ENCODE data around the gene IPO4.
"Not testable (repeated sequence)": the region's sequence is repeated elsewhere in the genome, so short reads cannot be mapped to it uniquely, and the experiment has no call there.

Gene IPO4

DNA sequence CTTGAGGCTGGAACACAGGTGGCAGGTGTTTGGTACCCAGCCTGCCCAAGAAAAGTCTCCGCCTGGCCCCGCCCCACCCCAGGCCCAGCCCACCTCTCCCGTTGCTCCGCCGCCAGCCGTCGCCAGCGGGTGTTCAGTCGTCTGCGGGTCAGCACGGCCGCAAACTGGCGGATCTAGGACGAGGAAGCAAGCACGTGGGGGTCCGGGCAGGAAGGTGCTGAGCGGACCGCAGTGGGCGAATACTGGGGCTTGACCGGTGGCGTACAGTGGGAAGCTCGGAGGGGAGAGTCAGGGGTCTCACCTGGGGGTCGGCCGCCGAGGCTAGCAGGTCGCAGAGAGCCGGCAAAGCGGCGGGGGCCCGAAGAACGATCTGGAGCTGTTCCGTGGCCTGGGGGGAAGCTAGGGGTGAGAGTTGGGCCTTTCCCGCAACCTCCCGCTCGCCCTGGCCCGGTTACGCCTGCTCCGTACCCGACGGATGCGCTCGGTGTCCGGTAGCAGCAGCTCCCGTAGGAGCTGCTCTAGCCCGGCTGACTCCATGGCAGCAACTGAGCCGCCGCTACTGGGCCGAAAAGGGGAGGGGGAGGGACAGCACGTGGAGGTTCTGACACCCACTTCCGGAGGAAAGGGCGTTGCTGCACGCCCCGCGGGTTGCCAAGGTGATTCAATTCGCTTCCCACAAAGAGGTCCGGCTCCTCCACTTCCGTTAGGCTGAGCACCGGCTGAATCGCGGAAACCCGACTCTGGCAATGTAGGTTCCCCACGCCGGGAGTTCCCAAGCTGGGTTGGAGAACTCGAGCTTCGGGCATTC is at the start of gene IPO4:
TSS of gene IPO4 (minus strand) at position 566 of the 808 bp plus-strand sequence. CDS start at position 537, 29 bp downstream.
- peak; percentile 92 for DNase-seq (ENCODE audit: low read depth)

DNA sequence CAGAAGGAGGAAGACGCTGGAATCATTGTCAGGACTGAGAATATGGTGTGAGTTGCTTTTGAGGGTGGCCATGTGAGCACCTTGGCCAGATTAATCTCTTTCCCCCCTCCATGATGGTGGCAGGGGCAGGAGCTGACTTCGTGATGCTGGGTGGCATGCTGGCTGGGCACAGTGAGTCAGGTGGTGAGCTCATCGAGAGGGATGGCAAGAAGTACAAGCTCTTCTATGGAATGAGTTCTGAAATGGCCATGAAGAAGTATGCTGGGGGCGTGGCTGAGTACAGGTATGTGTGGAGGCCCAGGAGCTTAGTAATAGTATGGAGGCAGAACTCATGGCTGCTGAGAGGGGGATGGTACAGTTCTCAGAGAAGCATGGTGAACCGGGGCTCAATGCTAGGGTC is 49.5 kb upstream of the IPO4 start:
- no peak for DNase-seq (ENCODE audit: low read depth)

- DNase-seq (ENCODE audit: low read depth), result no peak
These were observed 48.9 kb upstream of the IPO4 start for GRCh38 chr14:24237463-24237955.

DNA sequence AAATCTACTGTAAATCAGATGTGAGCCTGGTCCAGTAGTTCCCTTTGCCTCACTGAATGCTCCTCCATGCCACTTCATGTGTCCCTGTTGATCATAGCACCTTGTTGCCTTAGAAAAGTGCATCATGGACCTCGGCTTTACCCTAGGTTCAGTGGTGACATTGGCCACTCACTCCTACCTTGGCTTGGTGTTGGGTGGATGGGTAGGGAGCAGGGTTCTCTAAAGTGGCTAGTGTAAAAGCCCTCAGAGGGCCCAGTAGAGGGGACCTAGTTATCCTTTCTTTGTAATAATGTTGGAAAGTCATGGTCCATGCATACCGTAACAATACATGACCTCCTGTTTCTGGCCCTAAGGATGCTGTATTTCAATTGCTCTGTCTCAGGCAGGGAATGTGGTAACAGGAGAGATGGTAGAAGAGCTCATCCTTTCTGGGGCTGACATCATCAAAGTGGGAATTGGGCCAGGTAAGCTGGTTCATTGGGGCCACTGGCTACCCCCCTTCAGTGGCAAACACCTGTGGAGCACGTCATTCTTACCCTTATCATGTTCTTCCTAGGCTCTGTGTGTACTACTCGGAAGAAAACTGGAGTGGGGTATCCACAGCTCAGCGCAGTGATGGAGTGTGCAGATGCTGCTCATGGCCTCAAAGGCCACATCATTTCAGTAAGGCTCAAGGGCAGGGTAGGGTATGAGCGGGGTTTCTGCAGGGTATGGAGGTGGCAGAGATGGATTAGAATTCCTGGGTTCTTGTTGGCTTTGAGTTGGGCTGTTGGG is 48.3 kb upstream of the IPO4 start:
- no peak for DNase-seq (ENCODE audit: low read depth)

DNA sequence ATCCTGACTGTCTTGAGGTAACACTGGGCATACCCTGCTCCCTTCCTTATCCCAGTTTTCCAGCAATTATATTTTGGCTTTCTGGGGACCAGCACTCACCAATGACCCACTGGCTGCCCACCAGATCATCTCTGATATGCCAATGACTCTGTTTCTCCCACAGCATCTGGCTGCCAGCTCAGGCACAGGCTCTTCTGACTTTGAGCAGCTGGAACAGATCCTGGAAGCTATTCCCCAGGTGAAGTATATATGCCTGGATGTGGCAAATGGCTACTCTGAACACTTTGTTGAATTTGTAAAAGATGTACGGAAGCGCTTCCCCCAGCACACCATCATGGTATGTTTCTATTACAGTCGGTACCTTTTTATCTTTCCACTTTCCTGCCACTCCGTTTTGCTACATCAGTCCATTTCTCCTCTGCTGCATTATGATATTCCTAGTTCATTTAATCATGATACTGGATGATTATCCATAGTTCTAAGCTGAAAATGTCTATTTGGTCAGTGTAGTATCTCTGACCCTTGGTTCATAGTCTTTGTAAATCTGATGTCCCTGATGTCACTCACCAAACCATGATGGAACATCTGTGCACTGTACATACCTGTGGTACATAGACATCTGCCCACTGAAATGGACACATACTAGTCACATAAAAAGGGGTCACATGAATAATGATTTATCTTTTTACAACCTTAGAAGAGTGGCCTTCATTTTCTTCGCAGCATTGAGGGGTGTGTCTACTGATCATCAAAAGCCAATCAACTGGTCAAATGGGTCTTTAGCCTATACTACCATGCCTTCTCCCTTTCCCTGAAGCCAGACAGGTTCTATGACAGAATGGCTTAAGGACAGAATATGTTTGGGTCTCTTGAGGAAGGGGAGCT is 47.4 kb upstream of the IPO4 start:
- DNase-seq (ENCODE audit: low read depth), result no peak

DNA sequence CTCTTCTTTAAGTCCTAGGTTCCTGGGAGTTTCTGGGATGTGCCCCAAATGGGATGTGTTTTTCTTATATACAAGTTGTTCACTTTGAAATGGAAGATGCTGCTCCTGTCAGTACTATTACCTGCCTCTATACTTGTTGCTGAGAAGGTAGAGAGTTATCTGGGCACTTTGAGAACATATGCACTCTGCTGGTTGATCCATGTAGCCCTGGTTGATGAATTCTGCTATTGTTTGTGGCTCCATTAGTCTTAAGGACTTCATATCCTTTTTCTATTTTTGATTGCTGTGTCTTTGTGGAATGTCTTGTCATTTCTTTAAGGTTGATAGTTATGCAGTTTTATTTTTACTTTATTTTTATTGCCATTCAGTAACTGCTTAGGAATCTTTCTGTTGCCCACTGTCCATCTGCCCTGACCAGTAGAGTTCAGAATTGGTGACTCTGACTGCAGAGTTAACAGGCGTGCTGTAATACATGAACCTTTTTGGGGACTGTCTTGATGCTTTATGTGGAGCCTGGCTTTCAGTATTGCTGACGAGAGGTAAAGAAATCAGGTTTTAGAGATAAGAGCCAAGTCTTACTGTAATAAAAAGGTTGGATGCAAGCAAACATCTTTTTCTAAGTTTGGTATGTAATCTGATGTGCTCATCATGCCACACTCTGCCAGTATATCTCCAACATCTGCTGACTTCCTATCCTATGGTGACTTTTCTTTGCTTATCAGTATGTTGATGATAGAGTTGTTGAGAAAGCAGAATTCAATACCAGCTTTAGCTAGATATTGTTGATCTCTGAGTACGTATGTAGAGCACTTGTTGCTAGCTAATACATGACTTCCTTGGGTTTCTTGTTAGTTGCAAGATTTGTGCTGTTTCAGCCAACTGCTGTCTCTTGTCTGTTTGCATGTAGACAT is 45.7 kb upstream of the IPO4 start:
- DNase-seq (ENCODE audit: low read depth), result no peak

DNA sequence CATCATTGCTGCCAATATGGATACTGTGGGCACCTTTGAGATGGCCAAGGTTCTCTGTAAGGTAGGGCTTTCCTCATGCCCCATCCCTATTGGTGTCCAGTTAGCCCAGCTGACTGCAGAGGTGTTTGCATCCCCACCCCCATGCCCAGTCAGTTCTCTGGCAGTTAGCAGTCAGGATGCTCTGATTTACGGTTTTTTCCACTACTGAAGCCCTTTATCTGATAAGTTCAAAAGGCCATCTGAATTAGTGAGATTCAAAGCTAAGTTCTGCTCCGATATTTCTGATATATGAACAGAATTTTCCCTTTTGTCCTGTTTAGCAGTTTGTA is 44.9 kb upstream of the IPO4 start:
- DNase-seq (ENCODE audit: low read depth), result no peak

DNA sequence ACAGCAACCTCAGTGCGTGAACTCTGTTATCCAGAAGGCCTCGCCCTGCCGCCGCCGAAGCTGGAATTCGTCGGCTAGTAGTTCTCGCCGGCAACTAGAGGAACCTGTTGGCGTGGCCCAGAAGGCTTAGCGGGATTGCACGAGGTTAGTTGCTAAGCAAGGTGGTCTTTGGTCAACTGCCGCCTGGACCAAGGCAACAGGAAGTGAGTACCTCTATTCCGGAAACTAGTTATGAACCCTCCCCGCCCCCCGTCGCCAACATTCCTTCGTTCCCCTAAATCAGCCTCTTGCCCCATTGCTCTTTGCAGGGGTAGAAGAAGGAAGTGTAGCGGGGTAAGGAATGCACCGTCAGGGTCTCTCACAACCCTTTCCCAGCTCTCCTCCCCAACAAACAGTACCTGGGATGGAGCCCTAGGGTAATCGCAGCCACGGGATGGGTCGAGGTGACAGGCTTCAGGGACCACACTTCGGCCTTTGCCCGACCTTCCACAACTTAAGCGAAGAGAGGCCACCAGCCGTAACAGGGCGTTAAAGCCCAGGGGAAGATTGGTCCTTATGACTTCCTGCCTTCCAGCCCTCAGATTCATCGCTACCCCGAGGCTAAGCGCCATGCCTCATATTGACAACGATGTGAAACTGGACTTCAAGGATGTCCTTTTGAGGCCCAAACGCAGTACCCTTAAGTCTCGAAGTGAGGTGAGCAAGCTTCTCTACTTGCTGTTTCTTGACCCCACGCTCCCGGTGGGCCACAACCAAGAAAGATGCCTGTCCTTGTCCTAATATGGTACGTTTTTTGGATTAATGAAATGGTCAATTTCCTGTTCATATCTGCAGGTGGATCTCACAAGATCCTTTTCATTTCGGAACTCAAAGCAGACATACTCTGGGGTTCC is 44.3 kb upstream of the IPO4 start, which contains the start of gene GMPR2:
TSS of gene GMPR2 (plus strand) at position 285 of the 893 bp plus-strand sequence. CDS start at position 610, 325 bp downstream.
- no peak for DNase-seq (ENCODE audit: low read depth)

- DNase-seq (ENCODE audit: low read depth), result peak; percentile 78
These were observed 43.6 kb upstream of the IPO4 start, which contains the start of gene NEDD8 for GRCh38 chr14:24232121-24232644. TSS of gene NEDD8 (minus strand) at chr14:24232367. CDS start at chr14:24232267, 100 bp downstream.

GRCh38 chr14:24231263-24232120 is 42.9 kb upstream of the IPO4 start:
- no peak for DNase-seq (ENCODE audit: low read depth)

DNA sequence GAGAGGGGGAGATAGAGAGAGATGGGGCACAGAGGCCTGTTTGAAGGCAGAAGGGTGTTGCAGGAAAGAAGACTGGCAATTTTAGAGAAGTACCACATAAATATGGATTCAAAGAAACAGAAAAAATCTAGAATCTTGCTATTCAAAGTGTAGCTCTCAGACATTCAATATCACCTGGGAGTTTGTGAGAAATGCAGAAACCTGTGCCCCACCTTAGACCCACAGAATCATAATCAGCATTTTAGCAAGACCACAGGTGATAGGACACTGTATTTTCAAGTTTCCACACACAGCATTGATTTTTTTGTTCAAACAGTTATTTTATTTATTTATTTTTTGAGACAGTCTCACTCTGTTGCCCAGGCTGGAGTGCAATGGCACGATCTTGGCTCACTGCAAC is 40.3 kb upstream of the IPO4 start:
- DNase-seq (ENCODE audit: low read depth), result no peak

- no peak for DNase-seq (ENCODE audit: low read depth)
These were observed 37.9 kb upstream of the IPO4 start for GRCh38 chr14:24226473-24226872.

DNA sequence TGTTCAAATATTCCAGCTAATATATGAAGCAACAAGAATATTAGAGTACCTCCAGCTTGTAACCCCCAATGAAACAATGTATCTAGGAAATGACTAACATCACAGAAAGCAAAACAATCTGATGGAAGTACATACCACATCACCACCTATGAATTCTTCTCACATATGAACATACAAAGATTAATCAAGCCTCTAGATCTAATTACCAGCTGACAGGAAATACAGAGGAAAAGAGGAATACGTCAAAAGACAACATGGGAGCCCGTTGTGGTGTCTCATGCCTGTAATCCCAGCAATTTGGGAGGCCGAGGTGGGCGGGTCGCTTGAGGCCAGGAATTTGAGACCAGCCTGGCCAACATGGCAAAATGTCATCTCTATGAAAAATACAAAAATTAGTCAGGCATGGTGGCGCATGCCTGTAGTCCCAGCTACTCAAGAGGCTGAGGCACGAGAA is 36.0 kb upstream of the IPO4 start:
- DNase-seq (ENCODE audit: low read depth), result no peak

DNA sequence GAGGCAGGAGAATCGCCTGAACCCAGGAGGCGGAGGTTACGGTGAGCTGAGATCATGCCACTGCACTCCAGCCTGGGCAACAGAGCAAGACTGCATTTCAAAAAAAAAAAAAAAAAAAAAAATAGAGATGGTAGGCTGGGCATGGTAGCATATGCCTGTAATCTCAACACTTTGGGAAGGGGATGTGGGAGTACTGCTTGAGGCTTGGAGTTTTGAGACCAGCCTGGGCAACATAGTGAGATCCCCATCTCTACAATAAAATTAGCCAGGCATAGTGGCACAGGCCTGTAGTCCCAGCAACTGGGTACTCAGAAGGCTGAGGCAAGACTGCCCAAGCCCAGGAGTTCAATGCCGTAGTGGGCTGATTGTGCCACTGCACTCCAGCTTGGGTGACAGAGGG is 34.4 kb upstream of the IPO4 start:
- DNase-seq (ENCODE audit: low read depth), result not testable (repeated sequence)

GRCh38 chr14:24219521-24219920 is 30.9 kb upstream of the IPO4 start:
- DNase-seq (ENCODE audit: low read depth), result no peak

DNA sequence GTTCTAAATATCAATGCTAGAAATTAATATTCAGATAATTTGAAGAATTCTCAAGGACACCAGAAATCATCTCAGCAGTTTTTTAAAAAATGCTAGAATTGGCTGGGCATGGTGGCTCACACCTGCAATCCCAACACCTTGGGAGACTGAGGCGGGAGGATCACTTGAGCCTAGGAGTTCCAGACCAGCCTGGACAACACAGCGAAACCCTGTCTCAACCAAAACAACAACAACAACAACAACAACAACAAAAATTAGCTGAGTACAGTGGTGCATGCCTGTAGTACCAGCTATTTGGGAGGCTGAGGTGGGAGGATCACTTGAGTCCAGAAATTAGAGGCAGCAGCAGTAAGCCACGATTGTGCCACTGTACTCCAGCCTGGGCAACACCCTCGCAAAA is 30.5 kb upstream of the IPO4 start:
- DNase-seq (ENCODE audit: low read depth), result no peak

DNA sequence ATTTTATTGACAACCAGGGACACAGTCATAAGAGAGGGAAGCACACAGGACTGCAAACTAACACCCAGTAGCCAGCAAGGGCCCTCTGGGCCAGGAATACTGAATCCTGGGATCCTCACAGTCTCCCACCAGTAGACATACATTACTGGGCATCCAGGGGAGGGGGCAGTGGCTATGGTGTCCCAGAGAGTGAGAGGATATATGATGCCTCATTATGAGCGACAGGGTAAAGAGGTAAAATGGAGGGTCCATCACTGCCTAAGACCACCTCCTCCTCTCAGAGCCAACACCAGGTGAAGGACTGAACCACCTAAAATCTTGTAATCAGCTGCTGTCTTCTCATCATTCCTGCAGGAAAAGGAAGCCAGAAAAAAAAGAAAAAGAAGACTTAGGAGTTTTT is 28.3 kb upstream of the IPO4 start:
- DNase-seq (ENCODE audit: low read depth), result not testable (repeated sequence)

DNA sequence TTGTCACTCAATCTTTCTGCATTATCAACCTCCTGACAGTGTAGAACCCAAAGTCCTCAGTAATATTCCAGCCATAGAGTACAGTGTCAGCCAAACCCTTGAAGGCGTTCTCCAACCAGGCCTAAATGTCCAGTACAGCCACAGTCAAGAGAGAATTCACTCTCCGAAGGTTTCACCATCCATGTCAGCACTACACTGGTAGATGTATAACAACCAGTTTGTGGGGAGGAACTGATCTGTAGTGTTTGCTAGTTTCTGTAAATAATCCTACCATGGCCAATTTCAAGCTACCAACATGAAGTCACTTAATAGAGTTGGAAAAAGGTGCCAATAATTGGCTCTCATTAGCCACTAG is 27.7 kb upstream of the IPO4 start:
- no peak for DNase-seq (ENCODE audit: low read depth)
